Colonic mucosa (tissue), 4 donors: ENCODE data around the gene EPHA5. TPM values are rescaled to one million over a fixed set of nuclear protein-coding genes. Genes with fewer than 3 reads are reported as not detected.

Source experiments
- DNase-seq: peaks from one replicate; pipeline ENCODE4 v3.0.0-alpha.2; 2020
- H3K27ac ChIP-seq: fragments of 200-600 bp; one replicate; pipeline ENCODE4 v1.8.0; 2021
- H3K27me3 ChIP-seq: fragments of 200-600 bp; one replicate; pipeline ENCODE4 v1.8.0; 2021
- H3K36me3 ChIP-seq: fragments of 200-600 bp; one replicate; pipeline ENCODE4 v1.8.0; 2021
- H3K4me1 ChIP-seq: fragments of 200-600 bp; one replicate; pipeline ENCODE4 v1.8.0; 2021; ENCODE audit warnings: mild to moderate bottlenecking
- H3K4me3 ChIP-seq: fragments of 200-600 bp; one replicate; pipeline ENCODE4 v1.8.0; 2021
- H3K9ac ChIP-seq, 2 donors: one replicate each; pipeline ENCODE4 v1.7.0; 2013; ENCODE audit warnings: control low read depth in 2 of 2, low read depth in 2 of 2, low read length in 2 of 2
- H3K9me3 ChIP-seq: fragments of 200-600 bp; one replicate; pipeline ENCODE4 v1.8.0; 2021
- CTCF ChIP-seq: fragments of 200-600 bp; IDR thresholded peaks from one replicate; pipeline ENCODE4 v1.8.0; 2022; ENCODE audit warnings: antibody characterized with exemption, mild to moderate bottlenecking
- intact Hi-C: fragments of 100-400 bp; cut with DNase I; formaldehyde crosslinking; loops from one replicate; pipeline ENCODE4 v1.14.1; 2022
- total RNA-seq, 2 donors: library from RNA; stranded (reverse); fragmentation: NEBNext Ultra II Directional in 1 of 2; extraction: Animal tissue kit (Norgen Biotek cat#: 25700) in 1 of 2; gene quantifications; one replicate each; pipeline ENCODE4 v1.2.1, GENCODE V29; 2021
- donor health status: healthy.
- donor health status: DM: no; HTN: no; CAD: no.
- donor health status: DM: no; HTN: no; CAD: no.

EPHA5 gene
- total RNA-seq, 2 donors from 2014 or later: 0.07 to 0.13 TPM

- H3K4me3 ChIP-seq: no peak overlapping the region
- TF ChIP-seq CTCF: no peak
- H3K9me3 ChIP-seq: no peaks in the 10 kb centered on the region
- no peak overlapping the region for H3K9ac ChIP-seq
- H3K27ac ChIP-seq: no peak overlapping the region
- H3K4me1 ChIP-seq: no peaks in the 10 kb centered on the region
- DNase-seq: no peak
- intact Hi-C loops: no loop called here
- no peaks in the 10 kb centered on the region for H3K27me3 ChIP-seq
- H3K36me3 ChIP-seq: no peaks in the 10 kb centered on the region
Measured at GRCh38 chr4:65510976-65511375, 159.3 kb downstream of the EPHA5 start.

- Histone ChIP-seq H3K9me3 (no peaks in the 10 kb centered on the region), H3K27ac (no peak overlapping the region), H3K9ac (no peak overlapping the region), H3K27me3 (no peaks in the 10 kb centered on the region), H3K4me1 (no peaks in the 10 kb centered on the region), H3K4me3 (no peak overlapping the region), H3K36me3 (no peaks in the 10 kb centered on the region)
- TF ChIP-seq CTCF: no peak
- no peak for DNase-seq
- intact Hi-C loops: no loop called here
Measured at GRCh38 chr4:65508168-65508567, 162.1 kb downstream of the EPHA5 start.

GRCh38 chr4:65502131-65502701, 168.1 kb downstream of the EPHA5 start:
- DNase-seq: no peak
- Histone ChIP-seq H3K27me3 (no peaks in the 10 kb centered on the region), H3K9me3 (no peaks in the 10 kb centered on the region), H3K27ac (no peak overlapping the region), H3K4me1 (no peaks in the 10 kb centered on the region), H3K36me3 (no peaks in the 10 kb centered on the region), H3K4me3 (no peak overlapping the region), H3K9ac (no peak overlapping the region)
- no peak for TF ChIP-seq CTCF
- intact Hi-C loops: no loop called here

- intact Hi-C loops: no loop called here
- no peaks in the 10 kb centered on the region for H3K9me3 ChIP-seq
- H3K36me3 ChIP-seq: no peaks in the 10 kb centered on the region
- H3K9ac ChIP-seq: no peak overlapping the region
- no peak overlapping the region for H3K4me3 ChIP-seq
- no peak for TF ChIP-seq CTCF
- no peak for DNase-seq
- H3K27ac ChIP-seq: no peak overlapping the region
- no peaks in the 10 kb centered on the region for H3K27me3 ChIP-seq
- no peaks in the 10 kb centered on the region for H3K4me1 ChIP-seq
Measured at GRCh38 chr4:65498606-65499005, 171.7 kb downstream of the EPHA5 start.

GRCh38 chr4:65495439-65495838, 174.8 kb downstream of the EPHA5 start:
- intact Hi-C loops: no loop called here
- no peak for TF ChIP-seq CTCF

GRCh38 chr4:65482410-65482809, 187.9 kb downstream of the EPHA5 start:
- intact Hi-C loops: no loop called here
- H3K9me3 ChIP-seq: no peaks in the 10 kb centered on the region
- no peak overlapping the region for H3K27ac ChIP-seq
- H3K4me1 ChIP-seq: no peaks in the 10 kb centered on the region
- H3K4me3 ChIP-seq: no peak overlapping the region
- H3K9ac ChIP-seq: no peak overlapping the region
- H3K27me3 ChIP-seq: no peaks in the 10 kb centered on the region
- DNase-seq: no peak
- TF ChIP-seq CTCF: no peak
- H3K36me3 ChIP-seq: no peaks in the 10 kb centered on the region

More at GRCh38 chr4:65495439-65495838, 174.8 kb downstream of the EPHA5 start:
- DNase-seq: no peak
- Histone ChIP-seq H3K27me3 (no peaks in the 10 kb centered on the region), H3K9me3 (no peaks in the 10 kb centered on the region), H3K9ac (no peak overlapping the region), H3K4me3 (no peak overlapping the region), H3K36me3 (no peaks in the 10 kb centered on the region), H3K4me1 (no peaks in the 10 kb centered on the region), H3K27ac (no peak overlapping the region)
